ENCODE results near the gene GALK2. TPM values are rescaled to one million over a fixed set of nuclear protein-coding genes. Genes with fewer than 3 reads are reported as not detected.

GALK2 gene
- total and polyA plus RNA-seq, 2 experiments from 2014 or later, result 11.5 to 23.0 TPM

DNA sequence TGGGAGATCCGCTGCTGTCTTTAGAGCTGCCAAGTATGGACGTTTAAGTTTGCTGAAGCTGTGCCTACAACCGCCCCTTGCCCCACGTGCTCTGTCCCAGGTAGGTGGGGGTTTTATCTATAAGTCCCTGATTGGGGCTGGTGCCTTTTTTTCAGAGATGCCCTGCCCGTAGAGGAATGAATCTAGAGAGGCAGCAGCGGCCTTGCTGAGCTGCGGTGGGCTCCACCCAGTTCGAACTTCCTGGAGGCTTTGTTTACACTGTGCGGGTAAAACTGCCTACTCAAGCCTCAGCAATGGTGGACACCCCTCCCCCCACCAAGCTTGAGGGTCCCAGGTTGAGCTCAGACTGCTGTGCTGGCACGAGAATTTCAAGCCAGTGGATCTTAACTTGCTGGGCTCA lies 169.6 kb downstream of the GALK2 start:
- ATAC-seq, result no peak
- Mint-ChIP-seq H3K27me3 (ENCODE audit: insufficient read depth, low read depth, poor library complexity) (no peaks in the 10 kb centered on the region), H3K36me3 (ENCODE audit: low read depth) (peaks cover 22% of the 10 kb centered on the region; the same call in 2 of the 3 replicates), H3K4me1 (peaks cover 14% of the 10 kb centered on the region), H3K9me3 (peaks cover 3% of the 10 kb centered on the region; the same call in 1 of the 3 replicates), H3K4me3 (no peak overlapping the region), H3K27ac (0 out of 2 replicates have a peak overlapping the region, but pooled peaks have one; percentile 29)
- Histone ChIP-seq H3K4me1 (ENCODE audit: insufficient read depth) (peaks cover 7% of the 10 kb centered on the region; the same call in 1 of the 2 replicates), H2AFZ (no peak overlapping the region), H3K79me2 (replicated peaks; ENCODE audit: insufficient read depth) (no peaks in the 10 kb centered on the region), H3K27me3 (ENCODE audit: insufficient read depth) (no peaks in the 10 kb centered on the region), H3F3A (replicated peaks; ENCODE audit: low read depth) (no peaks in the 10 kb centered on the region), H3K4me3 (no peak overlapping the region), H3K27ac (ENCODE audit: low read depth) (no peak overlapping the region), H3K36me3 (ENCODE audit: insufficient read depth) (no peaks in the 10 kb centered on the region), H3K4me2 (no peak overlapping the region), H4K20me1 (replicated peaks; ENCODE audit: insufficient read depth) (no peaks in the 10 kb centered on the region), H3K9me2 (ENCODE audit: insufficient read depth) (no peaks in the 10 kb centered on the region)
- no peak for DNase-seq (ENCODE audit: low spot score)
- no peak for TF ChIP-seq ZNF114 (CRISPR knock-in tag; IDR thresholded peaks at IDR 0.05)
- no peak for TF ChIP-seq POLR2AphosphoS5 (IDR thresholded peaks at IDR 0.05; ENCODE audit: low read depth)
- TF ChIP-seq, protein P1, sequence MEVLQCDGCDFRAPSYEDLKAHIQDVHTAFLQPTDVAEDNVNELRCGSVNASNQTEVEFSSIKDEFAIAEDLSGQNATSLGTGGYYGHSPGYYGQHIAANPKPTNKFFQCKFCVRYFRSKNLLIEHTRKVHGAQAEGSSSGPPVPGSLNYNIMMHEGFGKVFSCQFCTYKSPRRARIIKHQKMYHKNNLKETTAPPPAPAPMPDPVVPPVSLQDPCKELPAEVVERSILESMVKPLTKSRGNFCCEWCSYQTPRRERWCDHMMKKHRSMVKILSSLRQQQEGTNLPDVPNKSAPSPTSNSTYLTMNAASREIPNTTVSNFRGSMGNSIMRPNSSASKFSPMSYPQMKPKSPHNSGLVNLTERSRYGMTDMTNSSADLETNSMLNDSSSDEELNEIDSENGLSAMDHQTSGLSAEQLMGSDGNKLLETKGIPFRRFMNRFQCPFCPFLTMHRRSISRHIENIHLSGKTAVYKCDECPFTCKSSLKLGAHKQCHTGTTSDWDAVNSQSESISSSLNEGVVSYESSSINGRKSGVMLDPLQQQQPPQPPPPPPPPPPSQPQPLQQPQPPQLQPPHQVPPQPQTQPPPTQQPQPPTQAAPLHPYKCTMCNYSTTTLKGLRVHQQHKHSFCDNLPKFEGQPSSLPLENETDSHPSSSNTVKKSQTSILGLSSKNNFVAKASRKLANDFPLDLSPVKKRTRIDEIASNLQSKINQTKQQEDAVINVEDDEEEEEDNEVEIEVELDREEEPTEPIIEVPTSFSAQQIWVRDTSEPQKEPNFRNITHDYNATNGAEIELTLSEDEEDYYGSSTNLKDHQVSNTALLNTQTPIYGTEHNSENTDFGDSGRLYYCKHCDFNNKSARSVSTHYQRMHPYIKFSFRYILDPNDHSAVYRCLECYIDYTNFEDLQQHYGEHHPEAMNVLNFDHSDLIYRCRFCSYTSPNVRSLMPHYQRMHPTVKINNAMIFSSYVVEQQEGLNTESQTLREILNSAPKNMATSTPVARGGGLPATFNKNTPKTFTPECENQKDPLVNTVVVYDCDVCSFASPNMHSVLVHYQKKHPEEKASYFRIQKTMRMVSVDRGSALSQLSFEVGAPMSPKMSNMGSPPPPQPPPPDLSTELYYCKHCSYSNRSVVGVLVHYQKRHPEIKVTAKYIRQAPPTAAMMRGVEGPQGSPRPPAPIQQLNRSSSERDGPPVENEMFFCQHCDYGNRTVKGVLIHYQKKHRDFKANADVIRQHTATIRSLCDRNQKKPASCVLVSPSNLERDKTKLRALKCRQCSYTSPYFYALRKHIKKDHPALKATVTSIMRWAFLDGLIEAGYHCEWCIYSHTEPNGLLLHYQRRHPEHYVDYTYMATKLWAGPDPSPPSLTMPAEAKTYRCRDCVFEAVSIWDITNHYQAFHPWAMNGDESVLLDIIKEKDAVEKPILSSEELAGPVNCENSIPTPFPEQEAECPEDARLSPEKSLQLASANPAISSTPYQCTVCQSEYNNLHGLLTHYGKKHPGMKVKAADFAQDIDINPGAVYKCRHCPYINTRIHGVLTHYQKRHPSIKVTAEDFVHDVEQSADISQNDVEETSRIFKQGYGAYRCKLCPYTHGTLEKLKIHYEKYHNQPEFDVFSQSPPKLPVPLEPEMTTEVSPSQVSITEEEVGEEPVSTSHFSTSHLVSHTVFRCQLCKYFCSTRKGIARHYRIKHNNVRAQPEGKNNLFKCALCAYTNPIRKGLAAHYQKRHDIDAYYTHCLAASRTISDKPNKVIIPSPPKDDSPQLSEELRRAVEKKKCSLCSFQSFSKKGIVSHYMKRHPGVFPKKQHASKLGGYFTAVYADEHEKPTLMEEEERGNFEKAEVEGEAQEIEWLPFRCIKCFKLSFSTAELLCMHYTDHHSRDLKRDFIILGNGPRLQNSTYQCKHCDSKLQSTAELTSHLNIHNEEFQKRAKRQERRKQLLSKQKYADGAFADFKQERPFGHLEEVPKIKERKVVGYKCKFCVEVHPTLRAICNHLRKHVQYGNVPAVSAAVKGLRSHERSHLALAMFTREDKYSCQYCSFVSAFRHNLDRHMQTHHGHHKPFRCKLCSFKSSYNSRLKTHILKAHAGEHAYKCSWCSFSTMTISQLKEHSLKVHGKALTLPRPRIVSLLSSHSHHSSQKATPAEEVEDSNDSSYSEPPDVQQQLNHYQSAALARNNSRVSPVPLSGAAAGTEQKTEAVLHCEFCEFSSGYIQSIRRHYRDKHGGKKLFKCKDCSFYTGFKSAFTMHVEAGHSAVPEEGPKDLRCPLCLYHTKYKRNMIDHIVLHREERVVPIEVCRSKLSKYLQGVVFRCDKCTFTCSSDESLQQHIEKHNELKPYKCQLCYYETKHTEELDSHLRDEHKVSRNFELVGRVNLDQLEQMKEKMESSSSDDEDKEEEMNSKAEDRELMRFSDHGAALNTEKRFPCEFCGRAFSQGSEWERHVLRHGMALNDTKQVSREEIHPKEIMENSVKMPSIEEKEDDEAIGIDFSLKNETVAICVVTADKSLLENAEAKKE (CRISPR knock-in tag; IDR thresholded peaks at IDR 0.05), result no peak
- TF ChIP-seq, protein P2, sequence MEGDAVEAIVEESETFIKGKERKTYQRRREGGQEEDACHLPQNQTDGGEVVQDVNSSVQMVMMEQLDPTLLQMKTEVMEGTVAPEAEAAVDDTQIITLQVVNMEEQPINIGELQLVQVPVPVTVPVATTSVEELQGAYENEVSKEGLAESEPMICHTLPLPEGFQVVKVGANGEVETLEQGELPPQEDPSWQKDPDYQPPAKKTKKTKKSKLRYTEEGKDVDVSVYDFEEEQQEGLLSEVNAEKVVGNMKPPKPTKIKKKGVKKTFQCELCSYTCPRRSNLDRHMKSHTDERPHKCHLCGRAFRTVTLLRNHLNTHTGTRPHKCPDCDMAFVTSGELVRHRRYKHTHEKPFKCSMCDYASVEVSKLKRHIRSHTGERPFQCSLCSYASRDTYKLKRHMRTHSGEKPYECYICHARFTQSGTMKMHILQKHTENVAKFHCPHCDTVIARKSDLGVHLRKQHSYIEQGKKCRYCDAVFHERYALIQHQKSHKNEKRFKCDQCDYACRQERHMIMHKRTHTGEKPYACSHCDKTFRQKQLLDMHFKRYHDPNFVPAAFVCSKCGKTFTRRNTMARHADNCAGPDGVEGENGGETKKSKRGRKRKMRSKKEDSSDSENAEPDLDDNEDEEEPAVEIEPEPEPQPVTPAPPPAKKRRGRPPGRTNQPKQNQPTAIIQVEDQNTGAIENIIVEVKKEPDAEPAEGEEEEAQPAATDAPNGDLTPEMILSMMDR (conservative IDR thresholded peaks at IDR 0.05; ENCODE audit: low read depth in 2 of 2), result no peak
- no peak for TF ChIP-seq EZH2phosphoT487 (IDR thresholded peaks at IDR 0.05; ENCODE audit: unreplicated experiment)
- TF ChIP-seq NANOG (IDR thresholded peaks at IDR 0.05; ENCODE audit: borderline replicate concordance), result no peak
- TF ChIP-seq EZH2 (IDR thresholded peaks at IDR 0.05; ENCODE audit: low read depth, unreplicated experiment), result no peak
- TF ChIP-seq, protein P3, sequence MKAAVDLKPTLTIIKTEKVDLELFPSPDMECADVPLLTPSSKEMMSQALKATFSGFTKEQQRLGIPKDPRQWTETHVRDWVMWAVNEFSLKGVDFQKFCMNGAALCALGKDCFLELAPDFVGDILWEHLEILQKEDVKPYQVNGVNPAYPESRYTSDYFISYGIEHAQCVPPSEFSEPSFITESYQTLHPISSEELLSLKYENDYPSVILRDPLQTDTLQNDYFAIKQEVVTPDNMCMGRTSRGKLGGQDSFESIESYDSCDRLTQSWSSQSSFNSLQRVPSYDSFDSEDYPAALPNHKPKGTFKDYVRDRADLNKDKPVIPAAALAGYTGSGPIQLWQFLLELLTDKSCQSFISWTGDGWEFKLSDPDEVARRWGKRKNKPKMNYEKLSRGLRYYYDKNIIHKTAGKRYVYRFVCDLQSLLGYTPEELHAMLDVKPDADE (IDR thresholded peaks at IDR 0.05), result no peak
- no peak for TF ChIP-seq CREB1 (CRISPR knock-in tag; IDR thresholded peaks at IDR 0.05; ENCODE audit: low read depth)
- TF ChIP-seq STAT1 (IDR thresholded peaks at IDR 0.05; ENCODE audit: unreplicated experiment), result no peak
- TF ChIP-seq, protein P4, sequence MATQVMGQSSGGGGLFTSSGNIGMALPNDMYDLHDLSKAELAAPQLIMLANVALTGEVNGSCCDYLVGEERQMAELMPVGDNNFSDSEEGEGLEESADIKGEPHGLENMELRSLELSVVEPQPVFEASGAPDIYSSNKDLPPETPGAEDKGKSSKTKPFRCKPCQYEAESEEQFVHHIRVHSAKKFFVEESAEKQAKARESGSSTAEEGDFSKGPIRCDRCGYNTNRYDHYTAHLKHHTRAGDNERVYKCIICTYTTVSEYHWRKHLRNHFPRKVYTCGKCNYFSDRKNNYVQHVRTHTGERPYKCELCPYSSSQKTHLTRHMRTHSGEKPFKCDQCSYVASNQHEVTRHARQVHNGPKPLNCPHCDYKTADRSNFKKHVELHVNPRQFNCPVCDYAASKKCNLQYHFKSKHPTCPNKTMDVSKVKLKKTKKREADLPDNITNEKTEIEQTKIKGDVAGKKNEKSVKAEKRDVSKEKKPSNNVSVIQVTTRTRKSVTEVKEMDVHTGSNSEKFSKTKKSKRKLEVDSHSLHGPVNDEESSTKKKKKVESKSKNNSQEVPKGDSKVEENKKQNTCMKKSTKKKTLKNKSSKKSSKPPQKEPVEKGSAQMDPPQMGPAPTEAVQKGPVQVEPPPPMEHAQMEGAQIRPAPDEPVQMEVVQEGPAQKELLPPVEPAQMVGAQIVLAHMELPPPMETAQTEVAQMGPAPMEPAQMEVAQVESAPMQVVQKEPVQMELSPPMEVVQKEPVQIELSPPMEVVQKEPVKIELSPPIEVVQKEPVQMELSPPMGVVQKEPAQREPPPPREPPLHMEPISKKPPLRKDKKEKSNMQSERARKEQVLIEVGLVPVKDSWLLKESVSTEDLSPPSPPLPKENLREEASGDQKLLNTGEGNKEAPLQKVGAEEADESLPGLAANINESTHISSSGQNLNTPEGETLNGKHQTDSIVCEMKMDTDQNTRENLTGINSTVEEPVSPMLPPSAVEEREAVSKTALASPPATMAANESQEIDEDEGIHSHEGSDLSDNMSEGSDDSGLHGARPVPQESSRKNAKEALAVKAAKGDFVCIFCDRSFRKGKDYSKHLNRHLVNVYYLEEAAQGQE (IDR thresholded peaks at IDR 0.05; ENCODE audit: unreplicated experiment), result no peak
- TF ChIP-seq JUNB (IDR thresholded peaks at IDR 0.05; ENCODE audit: unreplicated experiment), result no peak
